NCI-H128 (cell line): ENCODE results near the gene HIGD1C.
"Not testable (repeated sequence)": the region's sequence is repeated elsewhere in the genome, so short reads cannot be mapped to it uniquely, and the experiment has no call there.

Experiments
- DNase-seq: peaks from one replicate; lab custom pipeline; 2025; ENCODE audit not compliant: unreplicated experiment; lab: John Stamatoyannopoulos, UW

Gene HIGD1C

DNA sequence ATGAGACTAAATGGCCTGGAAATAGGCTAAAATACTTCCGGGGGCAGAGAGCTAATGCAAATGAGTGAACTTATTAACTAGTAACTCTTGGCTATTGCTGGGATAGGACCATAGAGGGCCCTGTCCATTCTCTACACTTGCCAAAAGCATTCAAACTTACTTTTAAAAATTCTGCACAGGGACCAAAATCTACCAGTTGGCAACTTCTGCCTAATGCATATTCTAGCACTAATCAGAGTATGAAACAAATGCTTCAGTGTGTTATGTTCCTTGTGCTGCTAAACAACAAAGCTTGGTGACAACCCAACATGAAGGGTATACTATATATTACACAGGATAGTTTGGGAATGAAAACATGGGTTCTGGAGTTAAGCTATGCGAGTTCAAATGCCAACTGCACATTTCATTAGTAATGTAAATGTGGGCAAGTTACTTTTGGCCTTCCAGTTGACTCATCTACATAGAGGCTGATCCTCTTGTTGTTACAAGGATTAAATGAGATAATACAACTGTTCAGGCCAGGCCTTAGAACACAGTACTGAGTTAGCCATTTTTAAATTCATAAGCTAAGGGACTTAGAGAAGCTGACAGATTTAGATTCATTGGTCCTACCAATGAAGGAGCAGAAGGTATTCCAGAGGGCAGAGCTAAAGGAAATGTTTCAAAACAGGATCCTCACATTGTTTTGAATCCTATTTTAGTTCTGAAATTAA lies 32.4 kb downstream of the HIGD1C start:
- DNase-seq = no peak

DNA sequence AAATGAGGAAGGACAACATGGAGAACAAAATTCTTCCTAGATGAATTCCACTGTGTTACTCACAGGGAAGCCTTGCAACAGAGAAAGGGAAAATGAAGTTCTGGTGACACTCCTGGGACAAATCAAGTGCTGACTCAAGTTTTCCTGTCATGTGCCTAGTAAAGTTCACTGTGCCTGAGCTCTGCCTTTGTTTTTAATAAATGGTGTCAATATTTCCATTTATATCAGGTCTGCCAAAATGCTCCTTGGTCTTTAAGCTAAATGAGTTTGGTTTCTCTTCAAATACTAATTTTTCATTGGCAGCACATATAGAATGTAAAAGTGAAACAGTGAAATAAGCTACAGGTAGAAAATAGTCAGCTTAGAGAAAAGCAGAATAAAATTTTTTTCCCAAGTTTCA lies 33.0 kb downstream of the HIGD1C start:
- no peak for DNase-seq

DNA sequence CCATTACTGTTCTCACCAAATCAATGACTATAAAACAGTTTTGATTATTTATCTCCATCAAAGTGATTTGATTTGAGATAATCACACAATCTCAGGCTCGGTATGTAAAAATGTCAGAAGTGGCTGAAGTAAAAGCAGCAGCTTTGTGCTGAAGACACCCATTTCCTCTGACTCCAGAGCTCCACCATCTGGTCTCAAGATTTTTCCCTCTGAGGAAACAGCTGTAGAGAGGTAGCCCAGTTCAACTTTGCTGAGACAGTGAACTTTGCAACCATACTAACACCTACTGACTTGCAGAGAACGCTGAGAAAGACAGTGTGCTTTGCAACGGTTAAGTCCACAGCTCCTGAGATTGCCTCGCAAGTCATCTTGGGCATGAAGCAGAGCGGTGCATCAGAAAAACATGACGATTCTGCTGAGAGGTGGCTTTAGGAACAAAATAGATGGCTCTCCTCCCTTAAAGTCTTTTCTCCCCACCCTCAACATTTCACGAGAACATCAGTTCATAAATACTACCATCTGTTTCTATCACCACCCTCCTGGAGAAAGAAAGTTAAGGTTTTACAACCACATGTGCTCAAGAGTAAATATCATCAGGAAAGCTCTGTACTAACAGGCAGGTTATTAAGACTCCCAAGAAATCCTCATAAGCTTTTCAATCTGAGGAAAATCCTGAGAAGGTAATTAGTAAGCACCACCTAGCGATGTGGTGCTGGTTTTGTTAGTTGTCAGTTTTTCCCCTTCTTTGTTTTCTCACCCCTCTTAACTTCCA lies 34.8 kb downstream of the HIGD1C start:
- peak; percentile 57 for DNase-seq

DNA sequence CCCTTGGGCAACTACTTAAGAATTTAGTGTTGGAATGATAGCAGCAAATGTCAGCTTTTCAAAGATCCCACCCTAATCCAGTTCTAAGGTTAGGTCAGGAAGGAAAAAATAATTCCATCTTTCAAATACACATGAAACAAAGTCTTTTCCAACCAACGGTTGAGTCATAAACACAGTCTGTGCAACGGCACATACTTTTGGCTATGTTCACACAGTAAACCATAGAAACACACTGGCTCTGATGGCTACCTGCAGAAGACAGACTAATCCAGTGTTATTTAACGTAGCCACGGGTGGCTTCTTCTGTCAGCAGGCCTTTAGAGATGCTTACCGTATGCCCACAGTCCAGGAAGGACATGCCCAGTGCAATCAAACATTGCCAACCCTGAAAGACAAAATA lies 35.7 kb downstream of the HIGD1C start:
- DNase-seq = no peak

DNA sequence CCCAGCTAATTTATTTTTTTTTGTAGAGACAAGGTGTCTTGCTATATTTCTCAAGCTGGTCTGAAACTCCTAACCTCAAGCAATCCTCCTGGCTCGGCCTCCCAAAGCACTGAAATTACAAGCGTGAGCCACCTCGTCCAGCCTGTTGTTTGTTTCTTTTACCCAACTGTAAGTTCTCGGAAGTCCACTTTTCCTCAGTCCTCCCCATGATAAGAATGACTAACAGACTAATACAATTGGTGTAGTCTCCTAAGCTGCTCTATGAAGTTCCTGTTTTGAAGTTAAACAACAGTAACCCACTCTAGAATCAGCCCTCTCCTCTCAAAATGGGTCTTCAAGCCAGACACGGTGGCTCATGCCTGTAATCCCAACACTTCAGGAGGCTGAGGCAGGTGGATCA lies 36.5 kb downstream of the HIGD1C start:
- DNase-seq = no peak

DNA sequence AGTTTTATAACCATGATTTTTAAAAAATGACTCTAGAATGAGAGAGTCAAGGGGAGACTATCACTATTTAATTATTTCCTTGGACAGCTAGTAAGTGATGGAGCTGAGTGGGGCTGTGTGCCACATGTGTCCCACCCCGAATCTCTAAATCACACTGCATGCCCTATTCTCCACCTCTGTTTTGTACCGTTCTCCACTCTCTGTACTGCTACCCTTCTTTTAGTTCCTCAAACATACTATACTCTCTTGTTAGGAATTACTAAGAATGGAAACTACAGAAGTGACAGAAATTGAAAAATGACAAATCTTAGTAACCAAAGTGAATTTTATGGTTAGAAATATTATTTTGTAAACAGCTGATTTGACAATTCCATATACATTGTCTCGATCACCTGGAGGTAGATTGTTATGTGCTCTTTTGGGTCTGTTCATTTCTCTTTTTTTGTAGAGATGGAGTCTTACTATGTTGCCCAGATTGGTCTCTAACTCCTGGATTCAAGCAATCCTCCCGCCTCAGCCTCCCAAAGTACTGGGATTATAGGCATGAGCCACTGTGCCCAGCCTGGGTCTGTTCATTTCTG lies 37.9 kb downstream of the HIGD1C start:
- DNase-seq = no peak

DNA sequence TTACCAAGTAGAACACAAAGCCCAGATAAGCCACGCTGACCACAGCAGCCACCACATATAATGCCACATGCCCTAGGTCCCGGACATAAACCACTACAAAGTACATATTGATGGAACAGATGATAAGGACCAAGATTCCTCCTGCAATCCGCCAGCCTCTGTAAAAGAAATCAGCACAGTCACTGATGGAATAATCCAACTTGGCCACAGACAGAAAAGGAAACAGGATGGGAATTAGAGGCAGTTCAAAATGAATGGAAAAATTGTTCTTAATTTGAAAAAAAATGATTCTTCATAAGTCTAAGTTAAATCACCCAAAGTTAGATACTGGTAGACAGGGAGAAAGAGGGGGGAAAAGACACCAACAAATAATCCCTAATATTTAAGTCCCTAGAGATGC lies 38.4 kb downstream of the HIGD1C start:
- DNase-seq = no peak

DNA sequence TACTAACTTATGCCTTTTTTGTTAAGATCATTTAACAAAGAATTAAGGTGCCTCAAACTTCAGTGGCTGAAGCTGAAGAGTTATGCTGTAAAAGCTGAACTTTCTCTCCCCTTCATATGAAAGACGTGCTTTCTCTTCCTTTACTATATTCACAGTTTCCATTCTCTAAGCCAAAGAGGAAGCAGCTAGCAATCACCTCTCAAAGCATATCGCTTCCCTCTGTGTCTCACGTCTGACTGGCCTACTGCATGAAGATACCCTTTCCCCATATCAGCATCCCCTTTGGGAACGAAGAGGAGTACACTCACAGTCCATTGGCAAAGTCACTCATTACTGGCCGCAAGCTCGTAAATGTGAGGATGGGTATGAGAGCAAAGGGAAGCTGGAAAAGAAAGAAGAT lies 38.9 kb downstream of the HIGD1C start:
- no peak for DNase-seq

DNA sequence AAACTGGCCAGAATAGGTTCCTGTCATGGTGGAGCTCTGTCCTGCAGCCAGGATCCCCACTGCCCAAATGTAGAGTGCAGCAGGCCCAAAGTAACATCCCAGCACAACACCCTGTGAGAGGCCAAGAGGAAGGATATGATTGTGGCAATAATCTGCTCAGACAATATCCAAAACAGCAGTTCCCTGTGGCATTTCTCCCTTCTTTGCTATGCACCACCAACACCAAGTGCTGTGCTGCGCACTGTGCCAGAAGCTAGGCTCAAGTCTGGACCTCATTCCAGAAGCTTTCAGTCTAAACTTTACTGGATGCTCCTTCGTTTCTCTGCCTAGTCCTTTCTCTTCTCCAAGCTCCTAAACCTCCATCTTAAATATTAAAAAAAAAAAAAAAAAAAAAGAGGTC lies 40.5 kb downstream of the HIGD1C start:
- no peak for DNase-seq

DNA sequence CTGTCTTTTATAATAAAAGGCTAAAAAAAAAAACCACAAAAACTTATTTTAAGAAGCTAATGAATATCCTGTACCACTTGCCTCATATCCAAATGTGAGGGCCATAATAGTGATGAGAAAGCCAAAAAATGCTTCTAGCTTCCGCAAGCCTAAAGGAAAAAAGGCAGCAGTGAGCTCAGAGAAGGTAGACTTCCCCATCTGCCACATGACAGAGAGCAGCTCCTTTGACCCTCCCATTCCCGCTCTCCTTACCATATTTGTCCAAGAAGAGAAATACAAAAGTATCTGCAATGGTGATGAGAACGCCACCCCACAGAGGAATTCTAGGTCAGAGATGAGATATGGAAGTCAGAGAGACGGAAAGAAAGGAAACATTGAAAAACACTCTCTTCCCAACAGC lies 46.7 kb downstream of the HIGD1C start:
- no peak for DNase-seq

DNA sequence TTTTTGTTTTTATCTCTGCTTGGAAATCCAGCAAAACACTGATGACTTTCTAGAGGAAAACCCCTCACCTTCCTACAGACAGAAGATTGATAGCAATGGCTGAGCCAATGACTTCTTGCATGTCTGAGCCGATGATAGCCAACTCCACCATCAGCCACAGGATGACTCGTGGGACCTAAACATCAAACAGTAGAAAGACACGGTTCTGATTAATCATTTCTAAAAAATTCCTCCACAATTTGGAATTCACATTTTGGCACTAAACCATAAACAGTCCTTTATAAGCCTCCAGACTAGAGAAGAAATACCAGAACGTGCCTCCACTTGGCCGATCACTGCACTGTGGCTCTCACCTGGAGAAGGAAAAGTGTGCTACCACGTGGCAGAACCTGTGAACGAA lies 47.9 kb downstream of the HIGD1C start:
- no peak for DNase-seq

DNA sequence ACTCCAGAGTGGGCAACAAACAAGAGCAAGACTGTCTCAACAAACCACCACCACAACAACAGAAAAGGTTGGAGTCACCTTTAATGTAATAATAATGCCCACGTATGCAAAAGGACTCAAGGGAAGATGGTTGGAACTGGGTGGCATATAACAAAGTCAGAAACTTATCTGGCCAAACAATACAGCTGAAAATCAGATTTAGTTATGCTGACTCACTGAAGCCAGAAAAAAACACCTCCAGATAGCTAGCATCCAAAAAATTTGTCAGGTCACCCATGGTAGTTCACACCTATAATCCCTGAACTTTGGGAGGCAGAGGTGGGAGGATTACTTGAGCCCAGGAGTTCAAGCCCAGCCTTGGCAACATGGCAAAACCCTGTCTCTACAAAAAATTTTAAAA lies 49.5 kb downstream of the HIGD1C start:
- no peak for DNase-seq

DNA sequence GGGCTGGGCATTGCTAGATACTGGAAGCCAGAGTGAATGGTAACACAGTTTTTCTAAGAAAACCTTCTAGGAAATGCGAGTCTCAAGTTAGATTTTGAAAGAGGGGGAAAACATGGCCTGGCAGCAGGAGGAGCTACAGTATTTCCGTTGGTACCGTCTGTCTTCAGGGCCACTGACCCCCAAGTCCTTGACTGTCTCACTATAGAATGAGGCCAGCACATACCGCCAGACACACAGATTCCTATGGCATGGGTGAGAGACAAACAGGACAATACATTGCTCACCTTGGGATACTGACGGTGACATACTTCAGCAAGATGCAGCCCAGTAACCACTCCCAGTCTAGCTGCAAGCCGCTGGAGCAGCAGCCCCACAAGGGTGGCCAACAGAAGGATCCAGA lies 52.2 kb downstream of the HIGD1C start:
- no peak for DNase-seq

DNA sequence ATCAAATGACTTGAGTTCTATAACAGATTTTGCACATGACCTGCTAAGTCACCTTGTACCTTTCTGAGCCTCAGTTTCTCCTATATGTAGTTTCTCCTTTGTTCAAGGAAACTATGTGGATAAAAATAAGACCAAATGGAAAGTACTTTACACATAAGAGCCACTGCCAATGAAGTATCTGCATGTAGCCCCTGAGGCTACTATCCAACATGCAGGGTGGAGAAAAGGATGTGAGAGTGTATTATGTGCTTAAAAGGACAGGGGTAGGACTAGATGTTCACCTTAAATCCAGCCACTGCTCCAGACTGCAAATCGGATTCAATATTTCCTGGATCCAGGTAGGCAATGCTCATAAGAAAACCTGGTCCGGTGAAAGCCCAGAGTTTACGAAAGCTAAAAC lies 52.7 kb downstream of the HIGD1C start:
- DNase-seq = no peak

DNA sequence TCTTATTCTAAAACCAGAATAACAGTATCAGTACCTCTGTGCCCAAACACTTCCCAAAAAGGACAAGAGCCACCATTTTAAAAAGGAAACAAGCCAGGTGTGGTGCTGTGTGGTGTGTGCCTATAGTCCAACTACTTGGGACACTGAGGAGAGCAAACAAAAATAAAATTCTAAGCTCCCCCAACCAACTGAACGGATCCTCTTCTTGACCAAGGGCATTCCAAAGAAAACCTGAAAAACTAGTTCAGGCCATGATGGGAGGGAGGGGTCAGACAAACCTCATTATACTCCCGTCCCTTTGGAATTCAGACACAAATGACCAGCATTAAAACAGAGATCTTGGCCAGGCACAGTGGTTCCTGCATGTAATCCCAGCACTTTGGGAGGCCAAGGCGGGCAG lies 53.3 kb downstream of the HIGD1C start:
- no peak for DNase-seq

DNA sequence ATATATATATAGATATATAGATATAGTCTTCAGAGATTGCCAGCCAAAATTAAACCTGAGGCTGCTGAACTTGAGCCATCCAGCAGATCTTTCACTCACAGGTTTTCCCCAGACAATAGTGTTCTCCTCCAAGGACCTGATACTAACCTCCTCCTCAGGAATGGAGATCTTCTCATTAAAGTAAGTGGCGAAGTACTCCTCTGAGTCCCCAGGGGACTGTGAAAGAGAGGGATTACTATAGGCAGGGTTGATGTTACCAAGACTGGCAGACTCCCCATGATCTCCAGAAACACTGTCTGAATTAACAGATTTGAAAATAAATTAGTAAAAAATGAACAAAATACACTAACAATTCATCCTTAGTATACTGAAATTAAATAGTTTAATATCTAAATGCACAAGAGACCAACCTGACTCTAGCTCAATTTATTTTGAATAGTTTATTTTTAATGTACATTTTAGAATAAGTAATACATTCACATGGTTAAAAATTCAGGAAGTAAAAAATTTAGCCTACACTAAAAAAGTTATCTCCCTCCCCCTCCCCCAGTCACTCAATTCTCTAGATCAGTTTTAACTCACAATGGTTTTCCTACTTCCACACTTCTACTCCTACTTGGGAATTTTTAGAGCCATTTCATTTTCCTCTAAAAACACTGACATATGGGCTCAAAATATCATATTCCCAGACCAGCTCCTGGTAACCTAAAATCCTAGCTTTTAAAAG lies 56.1 kb downstream of the HIGD1C start:
- DNase-seq = no peak

DNA sequence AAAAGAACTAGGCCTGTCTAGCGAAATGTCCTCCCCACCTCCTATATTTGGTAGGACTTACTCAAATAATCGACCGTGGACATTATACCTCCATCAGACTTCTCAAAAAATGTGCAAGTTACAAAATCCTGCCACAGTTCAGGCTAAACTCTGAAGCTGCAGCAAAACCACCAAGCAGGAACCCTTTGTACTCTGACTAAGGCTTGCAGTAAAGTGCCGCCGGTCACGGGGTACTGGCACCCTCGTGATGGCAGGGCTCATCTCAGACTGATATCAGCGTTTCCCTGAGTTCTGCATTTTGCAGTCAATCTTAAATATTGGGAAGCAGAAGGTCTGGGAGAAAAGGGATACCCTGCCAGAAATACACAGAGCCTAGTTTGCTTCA lies 56.7 kb downstream of the HIGD1C start:
- DNase-seq = no peak

DNA sequence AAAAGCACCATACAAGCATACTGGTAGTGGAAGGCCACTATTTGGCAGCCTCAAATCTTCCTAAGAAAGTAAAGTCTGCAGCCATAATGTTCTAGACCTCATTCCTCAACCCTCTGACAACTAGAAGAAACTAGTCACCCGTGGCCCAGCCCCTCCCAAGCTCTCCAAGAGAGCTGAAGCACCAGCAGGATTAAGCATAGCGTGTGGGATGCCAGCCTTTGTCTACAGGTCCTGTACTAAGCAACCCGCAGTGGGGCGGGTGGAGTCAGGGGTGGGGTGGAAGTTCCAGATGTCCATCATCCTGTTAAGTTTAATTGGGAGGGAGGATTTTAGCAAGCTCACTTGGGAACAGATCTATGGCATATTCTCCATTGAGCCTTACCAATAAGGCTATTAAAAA lies 59.6 kb downstream of the HIGD1C start:
- no peak for DNase-seq

DNA sequence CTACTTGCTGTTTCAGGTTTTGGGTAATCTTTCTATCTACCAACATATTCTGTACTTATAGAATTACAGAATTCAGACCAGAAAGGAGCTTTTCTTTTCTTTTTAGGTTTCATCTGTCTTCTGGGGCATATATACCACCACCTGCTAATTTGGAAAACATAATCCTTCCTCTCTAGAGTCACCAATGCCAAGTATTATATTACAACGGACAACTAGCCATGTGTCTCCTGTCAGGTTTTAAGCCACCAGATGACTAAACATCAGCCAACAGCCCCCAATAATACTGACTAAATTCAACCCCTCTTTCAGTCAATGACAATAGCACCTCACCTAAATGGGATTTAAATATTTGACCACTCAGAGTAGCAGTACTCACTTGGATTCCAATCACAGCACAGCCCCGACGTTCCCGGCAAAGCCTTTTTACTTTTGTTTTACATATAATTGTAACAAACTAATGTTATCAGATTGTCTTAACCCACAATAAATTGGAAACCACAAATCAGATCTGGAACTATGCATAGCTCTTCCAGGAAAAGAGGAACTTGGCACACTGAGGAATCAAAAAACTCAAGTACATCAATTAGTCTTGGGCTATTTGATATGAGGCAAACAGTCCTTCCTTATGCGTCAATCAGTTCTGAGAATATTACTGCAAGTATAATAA lies 60.4 kb downstream of the HIGD1C start:
- DNase-seq = no peak

DNA sequence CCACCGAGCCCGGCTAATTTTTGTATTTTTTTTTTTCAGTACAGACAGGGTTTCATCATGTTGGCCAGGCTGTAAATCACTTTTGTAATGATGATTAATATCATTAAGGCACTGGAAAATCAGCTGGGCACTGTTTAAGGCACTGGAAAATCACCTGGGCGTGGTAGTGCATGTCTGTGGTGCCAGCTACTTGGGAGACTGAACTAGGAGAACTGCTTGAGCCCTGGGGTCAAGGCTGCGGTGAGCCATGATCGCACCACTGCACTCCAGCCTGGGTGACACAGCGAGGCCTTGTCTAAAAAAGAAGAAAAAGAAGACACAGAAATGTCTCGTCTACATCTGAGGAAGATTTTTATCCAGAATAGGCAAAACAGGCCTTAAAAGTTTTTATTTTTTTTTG lies 61.1 kb downstream of the HIGD1C start:
- no peak for DNase-seq

DNA sequence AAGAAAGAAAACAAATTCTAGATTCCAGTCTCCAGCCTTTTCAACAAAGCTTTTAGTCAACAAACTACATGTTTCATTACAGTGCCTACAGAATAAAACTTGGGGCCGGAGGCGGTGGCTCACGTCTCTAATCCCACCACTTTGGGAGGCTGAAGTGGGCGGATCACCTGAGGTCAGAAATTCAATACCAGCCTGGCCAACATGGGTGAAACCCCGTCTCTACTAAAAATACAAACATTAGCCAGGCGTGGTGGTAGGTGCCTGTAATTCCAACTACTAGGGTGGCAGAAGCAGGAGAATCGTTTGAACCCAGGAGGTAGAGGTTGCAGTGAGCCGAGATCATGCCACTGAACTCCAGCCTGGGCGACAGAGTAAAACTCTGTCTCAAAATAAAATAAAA lies 62.1 kb downstream of the HIGD1C start:
- not testable (repeated sequence) for DNase-seq
